ENCODE results near the gene CHAT.

GRCh38 chr10:49690698-49691356, 77.0 kb downstream of the CHAT start:
- TF ChIP-seq EZH2 (IDR thresholded peaks at IDR 0.05) (no peak), CTCF (IDR thresholded peaks at IDR 0.05) (no peak)
